Measurements from ENCODE around the gene RBM4.

RBM4 gene

GRCh38 chr11:66651016-66651415 is 12.5 kb downstream of the RBM4 start:
- no peak for DNase-seq (ENCODE audit: low read depth in 2 of 2)

GRCh38 chr11:66652651-66653050 is 14.1 kb downstream of the RBM4 start:
- DNase-seq (ENCODE audit: low read depth in 2 of 2) = no peak

DNA sequence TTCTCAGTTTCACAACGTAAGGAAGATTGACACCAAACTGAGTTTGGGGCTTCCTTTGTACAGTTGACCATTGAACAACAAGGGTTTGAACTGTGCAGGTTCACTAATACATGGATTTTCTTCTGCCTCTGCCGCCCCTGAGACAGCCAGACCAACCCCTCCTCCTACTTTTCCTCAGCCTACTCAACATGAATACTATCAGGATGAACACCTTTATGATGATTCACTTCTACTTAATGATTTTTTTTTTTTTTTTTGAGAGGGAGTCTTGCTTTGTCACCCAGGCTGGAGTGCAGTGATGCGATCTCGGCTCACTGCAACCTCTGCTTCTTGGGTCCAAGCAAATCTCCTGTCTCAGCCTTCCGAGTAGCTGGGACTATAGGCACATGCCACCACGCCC is 14.6 kb downstream of the RBM4 start:
- no peak for DNase-seq (ENCODE audit: low read depth in 2 of 2)

DNA sequence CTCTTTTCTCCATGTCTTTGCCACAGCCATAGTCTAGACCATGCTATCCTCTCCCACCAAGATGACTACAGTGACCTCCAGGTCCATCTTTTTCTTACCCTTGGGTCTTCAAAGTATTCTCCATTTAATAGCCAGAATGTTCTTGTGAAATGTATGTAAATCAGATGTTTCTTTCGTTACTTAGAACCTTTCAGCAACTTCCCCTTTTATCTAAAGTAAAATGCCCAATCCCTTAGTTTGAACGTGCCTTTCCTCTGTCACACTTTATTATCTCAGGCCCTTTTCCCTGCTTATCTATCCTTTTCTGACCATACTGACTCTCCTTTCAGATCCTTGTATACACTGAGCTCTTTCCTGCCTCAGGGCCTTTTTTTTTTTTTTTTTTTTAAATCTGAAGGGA is 21.3 kb downstream of the RBM4 start:
- no peak for DNase-seq (ENCODE audit: low read depth in 2 of 2)

DNA sequence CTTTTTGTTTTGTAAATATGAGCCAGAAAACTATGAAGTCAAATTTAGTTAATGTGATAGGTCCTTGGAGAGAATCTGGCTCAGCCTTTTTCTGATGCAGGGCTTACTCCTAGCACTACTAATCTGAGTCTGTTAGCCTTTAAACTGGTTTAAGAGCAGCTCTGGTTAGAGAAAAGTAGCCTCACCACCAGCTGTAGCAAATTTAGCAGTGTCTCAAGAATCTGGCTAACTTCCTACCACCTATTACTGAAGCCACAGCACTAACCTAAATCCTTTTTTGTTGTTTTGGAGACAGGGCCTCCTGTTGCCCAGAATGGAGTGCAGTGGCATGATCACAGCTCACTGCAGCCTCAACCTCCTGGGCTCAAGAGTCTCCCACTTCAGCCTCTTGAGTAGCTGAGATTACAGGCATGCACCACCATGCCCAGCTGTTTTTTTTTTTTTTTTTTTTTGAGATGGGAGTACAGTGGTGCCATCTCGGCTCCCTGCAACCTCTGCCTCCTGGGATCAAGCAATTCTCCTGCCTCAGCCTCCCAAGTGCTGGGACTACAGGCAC is 25.3 kb downstream of the RBM4 start:
- DNase-seq (ENCODE audit: low read depth in 2 of 2) = no peak

- DNase-seq (ENCODE audit: low read depth in 2 of 2) = no peak
Observed at GRCh38 chr11:66665369-66665768, 26.9 kb downstream of the RBM4 start.

DNA sequence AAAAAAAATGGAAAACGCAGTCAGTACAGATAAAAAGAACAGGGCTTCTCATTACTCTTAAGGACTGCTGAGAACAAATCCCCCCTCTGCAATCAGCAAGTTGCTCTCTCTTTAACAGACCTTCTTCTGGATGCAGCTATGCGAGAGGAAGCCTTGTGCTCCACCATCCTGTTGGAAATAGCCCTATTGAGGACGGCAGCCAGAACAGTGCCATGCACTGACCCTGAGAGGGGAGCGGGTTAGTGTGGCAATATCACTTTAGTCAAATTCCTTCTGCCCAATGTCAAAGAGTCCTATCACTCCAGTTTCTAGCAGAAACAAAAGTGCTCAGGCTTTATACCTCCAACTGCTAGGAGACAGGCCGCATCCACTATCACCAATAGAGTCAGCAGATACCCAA is 32.3 kb downstream of the RBM4 start:
- DNase-seq (ENCODE audit: low read depth in 2 of 2) = no peak

- no peak for DNase-seq (ENCODE audit: low read depth in 2 of 2)
Observed at GRCh38 chr11:66674964-66675602, 36.6 kb downstream of the RBM4 start.

- DNase-seq (ENCODE audit: low read depth in 2 of 2) = no peak
Observed at GRCh38 chr11:66676282-66676919, 37.9 kb downstream of the RBM4 start.

DNA sequence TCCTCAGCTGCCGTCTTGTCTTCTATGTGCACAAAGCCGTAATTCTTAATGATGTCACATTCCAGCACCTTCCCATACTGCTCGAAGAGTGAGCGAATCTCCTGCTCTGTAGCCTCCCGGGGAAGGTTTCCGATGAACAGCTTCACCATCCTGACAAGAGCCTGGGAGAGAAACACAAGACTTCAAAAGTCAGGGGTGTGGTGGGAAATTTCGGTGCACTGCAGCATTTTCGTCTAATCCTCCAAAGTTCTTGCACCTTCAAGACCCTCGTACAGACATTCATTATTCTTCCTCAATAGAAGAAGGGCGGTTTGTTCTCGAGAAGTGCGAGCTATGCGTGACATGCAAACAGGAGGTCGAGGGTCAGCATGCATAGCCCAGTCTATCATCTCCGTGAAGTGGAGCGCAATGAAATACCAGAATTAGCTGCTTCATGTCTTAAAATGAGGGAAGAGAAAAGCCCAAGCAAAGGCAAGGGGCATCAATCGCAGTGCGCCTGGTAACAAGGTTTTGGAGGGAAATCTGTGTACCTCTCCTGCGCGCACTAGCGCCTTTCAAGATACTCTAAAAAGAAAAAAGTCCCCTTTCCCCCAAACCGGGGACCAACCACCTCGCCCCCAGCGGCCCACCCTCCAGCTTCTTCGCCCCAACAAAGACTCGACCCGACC is 38.6 kb downstream of the RBM4 start:
- no peak for DNase-seq (ENCODE audit: low read depth in 2 of 2)

- DNase-seq (ENCODE audit: low read depth in 2 of 2) = peak; percentile 96
Observed at GRCh38 chr11:66677599-66678375, 39.3 kb downstream of the RBM4 start, which contains the start of gene RBM4B. Gene RBM4B (minus strand): TSS chr11:66677887. CDS start chr11:66677079, 808 bp downstream.

DNA sequence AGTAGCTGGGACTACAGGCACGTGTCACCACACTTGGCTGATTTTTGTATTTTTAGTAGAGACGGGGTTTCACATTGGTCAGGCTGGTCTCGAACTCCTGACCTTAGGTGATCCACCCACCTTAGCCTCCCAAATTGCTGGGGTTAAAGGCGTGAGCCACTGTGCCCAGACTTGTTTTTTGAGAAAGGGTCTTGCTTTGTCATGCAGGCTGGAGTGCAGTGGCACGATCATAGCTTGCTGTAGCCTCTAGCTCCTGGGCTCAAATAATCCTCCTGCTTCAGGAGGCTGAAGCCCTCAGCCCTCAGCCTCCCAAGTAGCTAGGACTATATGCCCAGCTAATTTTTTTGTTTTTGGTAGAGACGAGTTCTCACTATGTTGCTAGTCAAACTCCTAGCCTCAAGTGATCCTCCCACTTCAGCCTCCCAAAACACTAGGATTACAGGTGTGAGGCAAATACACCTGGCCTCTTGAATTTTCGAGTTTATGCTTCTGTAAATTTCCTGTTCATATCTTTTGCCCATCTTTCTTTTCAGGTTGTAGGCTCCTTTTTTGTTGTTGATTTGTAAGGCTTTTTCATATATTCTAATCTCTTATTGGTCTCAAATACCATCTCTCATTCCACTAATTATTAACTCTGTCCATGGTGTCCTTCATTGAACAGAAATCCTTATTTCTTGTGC is 42.6 kb downstream of the RBM4 start:
- DNase-seq (ENCODE audit: low read depth in 2 of 2) = no peak

GRCh38 chr11:66683877-66684276 is 45.4 kb downstream of the RBM4 start:
- DNase-seq (ENCODE audit: low read depth in 2 of 2) = no peak

DNA sequence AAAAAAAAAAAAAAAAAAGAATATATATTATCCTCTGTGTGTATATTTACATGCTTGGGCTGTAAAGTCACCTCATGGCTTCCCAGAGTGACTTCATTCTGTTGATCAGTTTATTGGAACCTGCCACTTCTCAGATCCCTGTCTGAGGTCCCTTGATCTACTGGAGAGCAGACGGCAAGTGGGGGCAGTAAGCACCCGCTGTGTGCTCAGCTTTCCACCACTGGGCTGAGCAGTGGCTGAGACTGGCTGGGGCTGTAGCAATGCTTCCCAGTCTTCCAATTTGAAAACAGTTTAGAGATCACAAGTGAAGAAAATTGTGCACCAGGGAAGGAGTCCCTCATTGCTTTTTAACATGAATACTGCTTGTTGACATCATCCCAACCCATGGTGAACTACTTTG is 46.1 kb downstream of the RBM4 start:
- no peak for DNase-seq (ENCODE audit: low read depth in 2 of 2)

DNA sequence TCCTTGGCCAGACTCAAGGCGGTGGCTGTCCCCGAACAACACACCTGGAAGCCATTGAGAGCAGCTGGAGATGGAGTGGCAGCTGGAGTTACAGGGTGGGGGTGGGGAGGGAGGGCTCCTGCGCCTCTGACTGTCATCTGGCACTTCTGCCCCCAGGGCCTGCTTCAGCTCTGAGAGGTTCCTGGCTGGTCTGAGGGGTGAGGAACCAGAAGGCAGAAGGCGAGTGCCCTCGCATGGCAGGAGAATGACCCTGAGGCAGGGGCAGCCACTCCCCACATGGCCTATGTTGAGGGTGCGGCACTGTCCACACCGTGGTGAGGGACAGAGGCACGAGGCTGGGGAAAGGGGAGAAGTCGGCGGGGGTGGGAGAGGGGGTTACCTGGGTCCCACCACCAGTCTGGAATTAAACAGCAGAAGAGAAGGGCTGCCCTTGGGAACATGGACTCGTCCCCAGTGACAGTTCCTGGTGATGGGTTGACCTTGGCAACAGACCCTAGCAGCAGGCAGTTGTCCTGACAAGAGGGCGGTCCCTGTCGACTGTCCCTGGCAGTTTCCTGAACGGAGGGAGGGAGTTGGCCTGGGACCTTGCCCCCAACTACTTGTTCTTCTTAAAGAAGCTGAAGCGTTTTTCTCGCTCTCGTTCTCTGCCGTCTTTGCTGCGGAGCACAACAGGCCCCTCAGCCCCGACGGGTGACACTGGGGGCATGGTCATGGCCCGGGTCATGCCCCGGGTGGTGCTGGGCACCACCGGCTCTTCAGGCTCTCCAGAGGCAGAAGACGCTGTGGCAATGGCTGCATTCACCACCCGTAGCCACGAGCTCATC is 47.0 kb downstream of the RBM4 start:
- DNase-seq (ENCODE audit: low read depth in 2 of 2) = no peak

GRCh38 chr11:66686100-66686785 is 47.7 kb downstream of the RBM4 start:
- DNase-seq (ENCODE audit: low read depth in 2 of 2) = no peak

DNA sequence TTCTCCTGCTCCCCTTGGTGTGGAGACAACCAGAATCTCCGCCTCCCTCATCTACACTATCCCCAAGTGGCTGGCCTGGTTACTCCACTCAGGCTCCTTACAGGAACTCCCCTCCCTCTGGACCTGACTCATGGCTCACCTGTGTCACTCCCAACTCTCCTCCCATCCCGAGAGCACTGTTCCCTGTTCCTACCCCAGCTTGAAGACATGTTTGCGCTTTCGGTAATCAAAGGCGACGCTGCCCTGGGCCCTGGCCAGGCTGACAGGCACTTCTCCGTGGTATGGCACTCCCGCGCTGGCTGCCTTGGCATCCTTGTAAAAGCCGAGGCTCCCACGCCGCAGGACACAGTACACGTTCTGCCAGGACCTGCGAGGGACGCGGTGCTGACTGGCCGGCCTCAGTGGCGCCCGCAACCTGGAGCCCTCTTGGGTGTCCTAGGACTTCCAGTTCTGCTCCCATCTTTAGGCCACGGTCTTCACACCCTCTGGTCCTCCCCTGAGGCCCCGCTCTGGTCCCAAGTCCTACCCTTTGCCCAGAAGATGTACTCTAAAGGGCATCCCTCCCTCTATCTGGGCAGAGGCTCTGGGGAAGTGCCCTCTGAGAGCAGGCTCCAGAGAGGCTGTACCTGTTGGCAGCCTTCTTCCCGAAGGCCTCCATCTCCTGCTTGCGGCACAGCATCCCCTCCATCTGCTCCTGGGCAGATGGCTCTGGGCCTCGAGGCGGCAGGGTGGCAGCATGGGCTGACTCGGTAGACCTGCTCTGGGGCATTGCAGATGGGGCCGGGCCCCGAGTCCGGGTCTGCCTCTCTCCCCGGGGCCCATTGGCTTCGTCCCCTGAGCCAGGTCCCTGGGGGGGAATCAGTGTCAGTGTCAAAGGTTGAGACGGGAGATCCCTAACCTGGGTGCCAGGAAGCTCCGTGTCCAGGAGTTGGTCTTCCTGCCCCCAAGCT is 48.6 kb downstream of the RBM4 start:
- no peak for DNase-seq (ENCODE audit: low read depth in 2 of 2)

- DNase-seq (ENCODE audit: low read depth in 2 of 2) = no peak
Observed at GRCh38 chr11:66687831-66688281, 49.4 kb downstream of the RBM4 start.
